Parathyroid adenoma (tissue), 2 donors: Measurements from ENCODE around the gene CRHR2.

Source experiments
- H2AFZ ChIP-seq: fragments of 300-600 bp; sonication (generic); one replicate; pipeline ENCODE4 v1.7.0; 2017; ENCODE audit warnings: antibody characterized with exemption, mild to moderate bottlenecking
- H3K27ac ChIP-seq: fragments of 300-600 bp; sonication (generic); one replicate; pipeline ENCODE4 v1.7.0; 2017
- H3K27me3 ChIP-seq: fragments of 300-600 bp; sonication (generic); one replicate; pipeline ENCODE4 v1.7.0; 2017; ENCODE audit warnings: low read length; ENCODE audit not compliant: control insufficient read depth, insufficient read depth
- H3K36me3 ChIP-seq: fragments of 300-600 bp; sonication (generic); one replicate; pipeline ENCODE4 v1.7.0; 2017; ENCODE audit warnings: low read length; ENCODE audit not compliant: control insufficient read depth, insufficient read depth
- H3K4me1 ChIP-seq: fragments of 300-600 bp; sonication (generic); one replicate; pipeline ENCODE4 v1.7.0; 2017; ENCODE audit warnings: control low read depth
- H3K4me2 ChIP-seq: fragments of 300-600 bp; sonication (generic); one replicate; pipeline ENCODE4 v1.7.0; 2017; ENCODE audit warnings: low read length
- H3K4me3 ChIP-seq: fragments of 300-600 bp; sonication (generic); one replicate; pipeline ENCODE4 v1.7.0; 2017; ENCODE audit warnings: low read depth, low read length
- H3K79me2 ChIP-seq: fragments of 300-600 bp; sonication (generic); one replicate; pipeline ENCODE4 v1.7.0; 2017; ENCODE audit warnings: control low read depth
- H3K9ac ChIP-seq: fragments of 300-600 bp; sonication (generic); one replicate; pipeline ENCODE4 v1.7.0; 2017; ENCODE audit warnings: mild to moderate bottlenecking
- H3K9me3 ChIP-seq: fragments of 300-600 bp; sonication (generic); one replicate; pipeline ENCODE4 v1.7.0; 2017; ENCODE audit warnings: low read length; ENCODE audit not compliant: control insufficient read depth
- CTCF ChIP-seq: fragments of 300-600 bp; sonication (generic); IDR thresholded peaks from one replicate; pipeline ENCODE4 v1.7.0; 2017; ENCODE audit warnings: antibody characterized with exemption, mild to moderate bottlenecking
- donor health status: primary hyperparathyroidism.

Gene CRHR2

GRCh38 chr7:30618961-30619360, 63.3 kb downstream of the CRHR2 start:
- Histone ChIP-seq H2AFZ (no peak overlapping the region), H3K4me2 (no peak overlapping the region), H3K4me1 (peaks cover 2% of the 10 kb centered on the region), H3K27ac (no peak overlapping the region), H3K36me3 (no peaks in the 10 kb centered on the region), H3K9me3 (no peaks in the 10 kb centered on the region), H3K79me2 (peaks cover 5% of the 10 kb centered on the region), H3K4me3 (no peak overlapping the region), H3K27me3 (no peaks in the 10 kb centered on the region), H3K9ac (no peak overlapping the region)
- TF ChIP-seq CTCF: no peak

- no peaks in the 10 kb centered on the region for H3K36me3 ChIP-seq
- no peaks in the 10 kb centered on the region for H3K27me3 ChIP-seq
- H3K4me3 ChIP-seq: no peak overlapping the region
Measured at GRCh38 chr7:30618080-30618676, 64.1 kb downstream of the CRHR2 start.

DNA sequence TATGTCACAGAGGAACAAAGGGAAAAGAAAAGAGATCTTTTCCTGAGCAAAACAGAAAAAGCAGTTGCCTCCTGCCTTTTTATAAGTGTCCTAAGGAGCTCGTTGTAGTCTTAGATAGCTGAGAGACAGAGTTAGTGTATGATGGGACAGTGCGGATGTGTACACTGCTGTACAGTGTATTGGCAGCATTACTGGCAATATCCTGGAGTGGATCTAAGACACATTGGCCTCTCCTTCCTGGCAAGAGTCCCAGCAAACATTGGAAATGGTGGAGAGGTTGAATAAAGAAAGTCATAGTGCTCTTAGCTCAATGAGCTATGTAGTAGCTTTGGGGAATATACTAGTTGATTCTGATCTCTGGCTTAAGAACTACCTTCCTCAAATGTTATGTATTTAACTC, 64.9 kb downstream of the CRHR2 start:
- Histone ChIP-seq H3K9me3 (no peaks in the 10 kb centered on the region), H2AFZ (no peak overlapping the region), H3K9ac (no peak overlapping the region), H3K4me3 (no peak overlapping the region), H3K79me2 (peaks cover 5% of the 10 kb centered on the region), H3K36me3 (no peaks in the 10 kb centered on the region), H3K27ac (no peak overlapping the region), H3K27me3 (no peaks in the 10 kb centered on the region), H3K4me1 (peaks cover 2% of the 10 kb centered on the region), H3K4me2 (no peak overlapping the region)
- no peak for TF ChIP-seq CTCF

More at GRCh38 chr7:30618080-30618676, 64.1 kb downstream of the CRHR2 start:
- no peak for TF ChIP-seq CTCF
- Histone ChIP-seq H3K9me3 (no peaks in the 10 kb centered on the region), H2AFZ (no peak overlapping the region), H3K4me2 (no peak overlapping the region), H3K27ac (no peak overlapping the region), H3K9ac (no peak overlapping the region), H3K4me1 (peaks cover 2% of the 10 kb centered on the region), H3K79me2 (peaks cover 5% of the 10 kb centered on the region)

DNA sequence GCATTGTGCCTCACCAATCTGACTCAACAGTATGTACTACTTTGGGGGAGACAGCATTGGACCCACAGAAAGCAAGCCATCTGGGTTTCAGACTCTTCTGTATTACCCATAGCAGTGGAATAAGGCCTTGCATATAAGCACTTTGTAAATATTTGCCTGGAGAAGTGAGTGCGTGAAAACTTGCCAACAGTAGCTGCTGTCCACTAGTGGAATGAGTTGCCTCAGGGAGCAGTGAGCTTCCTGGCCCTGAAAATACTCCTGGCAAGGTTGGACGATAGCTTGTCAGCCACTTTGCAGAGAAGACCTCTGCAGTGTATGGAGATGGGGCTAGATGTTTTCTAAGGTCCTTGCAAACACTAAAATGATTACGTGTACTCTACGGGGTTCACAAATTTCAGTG, 65.9 kb downstream of the CRHR2 start:
- Histone ChIP-seq H3K36me3 (no peaks in the 10 kb centered on the region), H3K27ac (no peak overlapping the region), H3K4me3 (no peak overlapping the region), H3K79me2 (peaks cover 5% of the 10 kb centered on the region), H3K4me1 (peaks cover 2% of the 10 kb centered on the region), H3K27me3 (no peaks in the 10 kb centered on the region), H3K9ac (no peak overlapping the region), H2AFZ (no peak overlapping the region), H3K4me2 (no peak overlapping the region), H3K9me3 (no peaks in the 10 kb centered on the region)
- TF ChIP-seq CTCF: no peak
